Mesodermal cell (in vitro differentiated cells): ENCODE measurements around the gene ZNF219.
A peak's percentile ranks its signal among the peaks of the same experiment; 100 is the strongest.

Source experiments
- H3K27ac ChIP-seq: 2 replicates; pipeline ENCODE4 v1.7.0; 2013; ENCODE audit warnings: mild to moderate bottlenecking, low read depth, low read length, moderate library complexity; ENCODE audit not compliant: severe bottlenecking
- H3K36me3 ChIP-seq: 2 replicates; pipeline ENCODE4 v1.7.1; 2013; ENCODE audit warnings: mild to moderate bottlenecking, low read length, moderate library complexity; ENCODE audit not compliant: control insufficient read depth, insufficient read depth
- H3K4me1 ChIP-seq: one replicate; pipeline ENCODE4 v1.7.1; 2013; ENCODE audit warnings: mild to moderate bottlenecking, low read length; ENCODE audit not compliant: insufficient read depth, control insufficient read depth, poor library complexity, severe bottlenecking
- H3K4me3 ChIP-seq: 2 replicates; pipeline ENCODE4 v1.7.0; 2013; ENCODE audit warnings: low read length, control low read depth, mild to moderate bottlenecking; ENCODE audit not compliant: insufficient read depth, poor library complexity, severe bottlenecking; ENCODE audit errors: extremely low read depth
- H3K9me3 ChIP-seq: 2 replicates; pipeline ENCODE4 v1.7.1; 2013; ENCODE audit warnings: mild to moderate bottlenecking, low read length, moderate library complexity; ENCODE audit not compliant: control insufficient read depth
- WGBS, 2 experiments: methylation state at CpG; one replicate each; pipeline ENCODE4 v1.1.5; 2013; ENCODE audit warnings: missing lambda C conversion rate in 2 of 2; ENCODE audit not compliant: insufficient coverage in 2 of 2; 5-methylcytosine and 5-hydroxymethylcytosine counted together

The ZNF219 gene

DNA sequence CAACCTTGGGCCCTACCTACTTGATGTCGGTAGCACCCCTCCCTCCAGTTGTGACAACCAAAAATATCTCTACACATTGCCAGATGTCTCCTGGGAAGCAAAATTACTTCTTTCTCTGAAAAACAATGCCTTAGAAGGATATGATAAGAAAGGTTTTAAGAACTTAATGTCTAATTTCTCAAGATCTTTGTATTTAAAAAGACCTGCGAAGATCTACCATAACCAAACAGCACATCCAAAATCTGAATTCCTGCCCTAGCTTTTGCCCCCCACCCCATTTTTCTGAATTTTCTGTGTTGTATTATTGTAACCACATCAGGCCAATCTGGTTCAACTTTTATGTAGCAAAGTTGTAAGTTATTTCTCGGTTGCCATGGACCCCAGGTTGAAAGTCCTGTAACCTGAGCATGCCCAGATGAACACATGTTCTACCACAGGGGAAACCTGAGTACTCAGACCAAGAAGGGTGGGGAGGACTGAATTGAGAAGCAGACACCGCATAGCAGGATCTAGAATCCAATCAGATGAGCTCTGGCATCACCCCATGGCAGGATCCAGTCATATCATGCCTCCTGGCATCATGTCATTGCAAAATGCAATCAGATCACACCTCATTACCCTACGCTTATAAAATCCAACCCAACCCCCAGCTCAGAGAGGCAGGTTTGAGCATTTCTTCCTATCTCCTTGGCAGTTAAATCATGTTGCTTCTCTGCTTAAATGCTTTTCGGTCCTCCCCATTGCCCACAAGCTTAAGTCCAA, 11.1 kb upstream of the ZNF219 start:
- H3K4me3 ChIP-seq: no peak overlapping the region
- 93 to 98% methylated on average over 3 to 5 of the region's 6 CpGs for WGBS, 2 experiments
- no peaks in the 10 kb centered on the region for H3K36me3 ChIP-seq
- H3K9me3 ChIP-seq: no peaks in the 10 kb centered on the region
- peaks cover 21% of the 10 kb centered on the region for H3K4me1 ChIP-seq
- no peak overlapping the region for H3K27ac ChIP-seq

DNA sequence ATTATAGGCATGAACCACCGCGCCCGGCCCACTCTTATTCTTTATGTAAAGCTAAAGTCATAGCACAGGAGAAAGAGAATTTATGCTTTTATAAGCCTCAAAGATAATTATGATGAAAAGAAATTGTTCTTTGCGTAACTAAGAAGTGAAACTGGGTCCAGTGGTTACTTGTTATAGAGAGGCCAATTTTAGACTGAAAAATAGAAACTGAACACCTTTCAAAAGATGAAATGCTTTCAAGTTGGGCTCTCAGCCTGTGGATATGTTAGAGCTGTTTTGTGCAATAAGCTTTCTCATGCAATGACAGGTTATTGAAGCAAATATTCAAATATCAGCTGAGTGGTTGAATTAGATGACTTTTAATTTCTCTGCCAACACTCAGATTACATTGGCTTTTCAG, 10.3 kb upstream of the ZNF219 start:
- H3K4me3 ChIP-seq: no peak overlapping the region
- H3K27ac ChIP-seq: no peak overlapping the region
- no peaks in the 10 kb centered on the region for H3K36me3 ChIP-seq
- 100% methylated on average over 1 of the region's 4 CpGs for WGBS, 2 experiments
- H3K4me1 ChIP-seq: peaks cover 21% of the 10 kb centered on the region
- no peaks in the 10 kb centered on the region for H3K9me3 ChIP-seq

DNA sequence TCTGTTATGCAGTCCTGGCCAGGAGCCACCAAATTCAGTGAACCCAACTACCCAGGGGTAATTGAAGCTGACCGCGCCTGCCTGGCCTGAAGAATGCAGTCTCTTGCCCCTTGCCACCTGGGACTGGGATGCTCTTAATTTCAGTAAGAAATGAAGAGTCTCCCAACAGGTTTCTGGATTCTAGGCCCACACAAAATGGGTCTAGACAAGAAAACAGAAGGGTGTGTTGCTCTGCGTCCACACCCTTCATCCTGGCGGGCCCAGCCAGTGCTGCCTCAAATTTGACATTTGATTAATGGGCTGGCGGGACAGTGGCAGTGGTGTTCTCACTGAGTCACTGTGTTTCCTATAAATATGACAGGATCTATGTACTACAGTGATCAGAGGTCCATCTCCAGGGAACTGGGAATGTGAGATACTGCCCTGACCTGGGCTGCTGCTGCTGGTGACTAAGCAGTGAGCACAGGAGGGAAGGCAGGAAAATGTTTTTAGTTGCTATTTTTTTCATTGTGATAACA, 8.9 kb upstream of the ZNF219 start:
- Histone ChIP-seq H3K4me3 (no peak overlapping the region), H3K36me3 (no peaks in the 10 kb centered on the region), H3K9me3 (no peaks in the 10 kb centered on the region), H3K27ac (peak overlapping the region; percentile 73), H3K4me1 (peaks cover 30% of the 10 kb centered on the region)
- 81 to 91% methylated on average over 4 to 5 of the region's 5 CpGs for WGBS, 2 experiments

DNA sequence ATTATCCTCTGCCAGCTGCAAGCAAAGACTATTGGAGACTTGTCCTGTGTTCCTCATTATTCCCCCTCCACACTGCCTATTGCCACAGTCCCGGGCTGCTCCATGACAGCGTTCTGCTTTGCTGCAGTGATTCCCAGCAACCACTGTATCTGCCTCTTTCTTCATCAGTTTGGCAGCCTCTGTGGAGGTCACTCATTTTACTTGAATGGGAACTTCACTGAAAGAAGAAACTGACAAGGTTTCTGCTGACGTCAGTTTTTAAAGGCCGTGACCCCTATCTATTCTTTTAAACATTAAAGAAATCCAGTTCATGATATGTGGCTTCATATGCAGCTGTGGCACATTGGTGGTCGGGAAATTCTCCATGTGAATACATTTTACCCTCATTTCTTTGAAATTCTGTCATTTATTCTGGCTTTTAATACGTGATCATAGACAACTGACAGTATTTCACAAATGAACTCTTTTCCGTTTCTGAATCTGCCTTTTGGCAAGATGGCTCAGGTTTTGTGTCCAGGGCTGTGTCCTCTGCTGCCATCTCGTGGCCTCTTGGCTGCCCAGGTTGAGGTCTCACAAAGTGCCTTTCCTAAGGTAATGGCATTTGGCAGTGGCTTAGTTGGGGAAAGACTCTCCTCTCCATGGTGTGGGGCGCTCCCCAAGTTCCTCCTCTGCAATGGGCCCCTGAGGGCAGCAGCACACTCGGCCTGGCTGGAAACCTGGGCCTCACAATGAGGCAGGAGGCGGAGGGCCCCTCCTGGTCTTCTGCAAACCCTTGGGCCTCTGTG, 8.2 kb upstream of the ZNF219 start:
- Histone ChIP-seq H3K4me1 (peaks cover 37% of the 10 kb centered on the region), H3K4me3 (no peak overlapping the region), H3K36me3 (no peaks in the 10 kb centered on the region), H3K9me3 (no peaks in the 10 kb centered on the region), H3K27ac (peak overlapping the region; percentile 73)
- WGBS, 2 experiments: 33 to 37% methylated on average over 10 of the region's 11 CpGs

DNA sequence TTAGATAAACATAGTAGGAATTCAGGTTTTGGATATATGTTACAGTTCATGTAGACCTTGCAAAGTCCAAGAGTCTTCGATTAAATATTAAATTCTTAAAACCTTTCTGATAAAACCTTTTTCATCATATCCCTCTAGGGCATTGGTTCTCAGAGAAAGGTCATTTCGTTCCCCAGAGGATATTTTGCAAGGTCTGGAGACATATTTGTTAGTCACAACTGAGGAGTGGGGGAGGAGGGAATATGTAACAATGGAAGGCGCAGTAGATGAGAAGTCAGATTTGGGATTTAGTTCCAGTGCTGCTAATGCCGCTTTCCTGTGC, 7.7 kb upstream of the ZNF219 start:
- H3K27ac ChIP-seq: no peak overlapping the region

DNA sequence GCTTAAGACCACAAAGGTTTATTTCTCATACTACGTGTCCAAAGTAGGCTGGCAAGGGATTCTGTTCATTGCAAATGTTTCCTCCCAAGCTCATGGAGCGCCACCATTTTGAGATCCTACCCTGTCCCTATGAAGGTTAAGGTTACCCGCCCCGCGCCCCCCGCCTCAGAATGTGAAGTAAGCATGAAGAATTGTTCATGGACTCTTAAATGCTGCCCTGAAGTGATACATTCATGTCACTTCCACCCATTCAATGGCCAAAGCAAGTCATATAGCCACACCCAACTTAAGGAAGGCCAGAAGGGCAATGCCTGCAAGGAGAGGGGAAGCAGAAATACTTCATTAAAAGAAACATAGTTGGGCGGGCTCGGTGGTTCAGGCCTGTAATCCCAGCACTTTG, 6.6 kb upstream of the ZNF219 start:
- H3K27ac ChIP-seq: peak overlapping the region; percentile 100

More for the DNA sequence above, 7.7 kb upstream of the ZNF219 start:
- Histone ChIP-seq H3K4me1 (peaks cover 39% of the 10 kb centered on the region), H3K36me3 (no peaks in the 10 kb centered on the region), H3K4me3 (no peak overlapping the region), H3K9me3 (no peaks in the 10 kb centered on the region)
- whole genome bisulfite sequencing, 2 experiments: 59 to 85% methylated on average over 3 of the region's 4 CpGs

DNA sequence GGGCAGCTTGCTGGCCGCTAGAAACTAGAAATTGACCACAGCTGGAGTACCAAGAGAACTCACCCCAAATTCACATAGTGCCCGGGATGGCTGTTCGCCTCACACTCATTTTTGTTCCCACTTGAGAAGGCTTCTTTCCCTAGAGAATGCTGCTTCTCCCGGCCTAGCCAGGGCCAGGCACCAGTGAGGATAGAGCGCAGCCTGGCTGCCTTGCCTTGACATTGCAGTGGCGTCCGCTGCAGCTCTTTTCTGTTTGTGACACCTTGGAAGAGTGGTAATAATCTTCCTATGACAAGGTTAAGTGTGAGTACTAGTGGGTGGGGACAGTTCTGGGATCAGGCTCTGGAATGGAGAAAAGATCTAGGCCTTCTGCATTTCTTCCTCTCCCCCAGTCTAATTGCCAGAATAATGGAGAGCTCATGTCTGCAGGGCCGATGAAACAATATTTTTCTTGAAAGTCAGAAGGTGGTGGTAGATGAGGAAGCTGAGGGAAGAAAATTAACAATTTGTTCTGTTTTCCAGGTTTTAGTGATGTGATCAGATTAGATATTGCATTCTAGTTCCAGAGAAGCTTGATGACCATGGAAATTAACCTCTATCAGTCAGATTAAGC, 6.1 kb upstream of the ZNF219 start:
- peak overlapping the region; percentile 100 for H3K27ac ChIP-seq
- no peaks in the 10 kb centered on the region for H3K9me3 ChIP-seq
- no peaks in the 10 kb centered on the region for H3K36me3 ChIP-seq
- H3K4me3 ChIP-seq: peak overlapping the region; percentile 60
- WGBS, 2 experiments: 0% methylated on average over 3 to 7 of the region's 8 CpGs
- H3K4me1 ChIP-seq: peaks cover 41% of the 10 kb centered on the region

More for the DNA sequence above, 6.6 kb upstream of the ZNF219 start:
- 90 to 99% methylated on average over 3 to 8 of the region's 8 CpGs for WGBS, 2 experiments
- Histone ChIP-seq H3K36me3 (no peaks in the 10 kb centered on the region), H3K4me3 (no peak overlapping the region), H3K9me3 (no peaks in the 10 kb centered on the region), H3K4me1 (peaks cover 39% of the 10 kb centered on the region)

DNA sequence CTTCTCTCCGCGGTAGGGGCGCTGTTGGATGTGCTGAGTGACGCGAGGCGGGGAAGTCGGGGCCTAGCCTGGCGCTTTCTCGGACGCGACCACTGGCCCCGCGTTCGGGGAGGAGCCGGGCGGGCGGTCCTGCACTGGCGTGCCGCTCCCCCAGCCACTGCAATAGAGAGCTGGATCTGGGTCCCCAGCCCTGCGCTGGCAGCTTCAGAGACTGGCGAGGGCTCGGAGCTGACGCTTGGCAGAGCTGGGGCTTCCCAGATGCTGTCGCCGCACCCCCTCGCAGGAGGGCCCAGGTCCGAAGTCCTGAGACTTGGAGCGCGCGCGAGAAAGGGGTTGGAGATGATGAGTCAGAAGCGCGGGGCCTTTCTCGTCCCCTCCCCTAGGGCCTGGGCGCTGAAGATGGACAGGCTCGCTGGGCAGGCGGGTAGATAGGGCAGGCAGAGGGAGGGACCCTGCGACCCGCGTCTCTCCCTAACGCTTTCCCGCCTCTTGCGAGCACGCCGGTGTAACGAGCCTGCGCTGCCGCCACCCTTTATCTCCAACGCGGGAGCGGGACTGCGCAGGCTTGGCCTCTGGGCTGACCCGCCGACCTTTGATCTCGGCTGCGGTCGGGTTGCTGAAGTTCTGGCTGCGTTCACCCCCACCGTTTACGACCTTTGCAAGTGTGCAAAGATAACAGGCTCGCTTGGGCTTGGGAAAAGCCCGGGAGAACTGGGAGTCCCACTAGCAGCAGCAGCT, 5.4 kb upstream of the ZNF219 start:
- Histone ChIP-seq H3K36me3 (no peaks in the 10 kb centered on the region), H3K4me1 (peaks cover 46% of the 10 kb centered on the region), H3K4me3 (peak overlapping the region; percentile 60), H3K9me3 (no peaks in the 10 kb centered on the region), H3K27ac (peak overlapping the region; percentile 100)
- WGBS, 2 experiments: 0 to 1% methylated on average over 51 to 56 of the region's 62 CpGs

DNA sequence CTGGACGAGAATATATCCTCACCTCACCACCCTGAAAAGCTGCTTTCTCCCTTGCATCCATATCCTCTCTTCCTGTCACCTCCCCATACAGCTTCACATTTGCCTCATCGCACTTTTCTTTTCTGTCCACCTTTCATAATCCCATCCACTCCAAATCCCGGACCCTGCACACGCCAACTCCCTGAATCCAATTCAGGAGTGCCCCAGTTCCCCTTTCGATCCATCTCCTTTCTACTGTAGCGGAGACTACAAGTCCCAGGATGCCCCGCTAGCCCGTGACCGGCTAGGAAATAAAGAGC, 4.9 kb upstream of the ZNF219 start:
- WGBS, 2 experiments: 4% methylated on average over 4 to 9 of the region's 9 CpGs
- H3K4me3 ChIP-seq: peak overlapping the region; percentile 60

More for the DNA sequence above, 4.9 kb upstream of the ZNF219 start:
- peak overlapping the region; percentile 100 for H3K27ac ChIP-seq
- H3K36me3 ChIP-seq: no peaks in the 10 kb centered on the region
- peaks cover 46% of the 10 kb centered on the region for H3K4me1 ChIP-seq
- H3K9me3 ChIP-seq: no peaks in the 10 kb centered on the region
